Chondrocyte (in vitro differentiated cells): ENCODE data around the gene AHCY. TPM values are rescaled to one million over a fixed set of nuclear protein-coding genes. Genes with fewer than 3 reads are reported as not detected.

Source experiments
- DNase-seq: peaks from one replicate; pipeline ENCODE4 v3.0.0; 2021; ENCODE audit warnings: mixed read lengths, low spot score
- H3K27ac Mint-ChIP-seq: one replicate; pipeline ENCODE4 v1.8.0; 2021; ENCODE audit warnings: mild to moderate bottlenecking, moderate library complexity, mixed read lengths; ENCODE audit not compliant: unreplicated experiment
- H3K27me3 Mint-ChIP-seq: 2 replicates; pipeline ENCODE4 v1.8.0; 2021; ENCODE audit warnings: low read depth, mixed read lengths
- H3K36me3 Mint-ChIP-seq: 2 replicates; pipeline ENCODE4 v1.8.0; 2021; ENCODE audit warnings: low read depth, mixed read lengths
- H3K4me1 Mint-ChIP-seq: 2 replicates; pipeline ENCODE4 v1.8.0; 2021; ENCODE audit warnings: low read depth, mild to moderate bottlenecking, mixed read lengths
- H3K4me3 Mint-ChIP-seq: one replicate; pipeline ENCODE4 v1.8.0; 2021; ENCODE audit warnings: mild to moderate bottlenecking, moderate library complexity, mixed read lengths; ENCODE audit not compliant: unreplicated experiment
- H3K9me3 Mint-ChIP-seq: 2 replicates; pipeline ENCODE4 v1.8.0; 2021; ENCODE audit warnings: low read depth, mixed read lengths
- total RNA-seq: library from RNA; stranded (reverse); gene quantifications from 3 replicates; pipeline ENCODE4 v1.2.1, GENCODE V29; 2021
- TF ChIP-seq, protein P1 (sequence below): fragments of 200-600 bp; sonication (generic); IDR thresholded peaks from 2 replicates; pipeline ENCODE4 v1.5.0; 2021; ENCODE audit warnings: antibody characterized with exemption, mild to moderate bottlenecking, moderate library complexity

AHCY gene
- total RNA-seq, 1 donor from 2014 or later = 162 TPM

- no peak for DNase-seq
- Mint-ChIP-seq H3K9me3 (no peaks in the 10 kb centered on the region), H3K4me3 (no peak overlapping the region), H3K4me1 (no peaks in the 10 kb centered on the region), H3K27me3 (no peaks in the 10 kb centered on the region), H3K36me3 (peaks cover 56% of the 10 kb centered on the region), H3K27ac (no peak overlapping the region)
- TF ChIP-seq, protein P1, sequence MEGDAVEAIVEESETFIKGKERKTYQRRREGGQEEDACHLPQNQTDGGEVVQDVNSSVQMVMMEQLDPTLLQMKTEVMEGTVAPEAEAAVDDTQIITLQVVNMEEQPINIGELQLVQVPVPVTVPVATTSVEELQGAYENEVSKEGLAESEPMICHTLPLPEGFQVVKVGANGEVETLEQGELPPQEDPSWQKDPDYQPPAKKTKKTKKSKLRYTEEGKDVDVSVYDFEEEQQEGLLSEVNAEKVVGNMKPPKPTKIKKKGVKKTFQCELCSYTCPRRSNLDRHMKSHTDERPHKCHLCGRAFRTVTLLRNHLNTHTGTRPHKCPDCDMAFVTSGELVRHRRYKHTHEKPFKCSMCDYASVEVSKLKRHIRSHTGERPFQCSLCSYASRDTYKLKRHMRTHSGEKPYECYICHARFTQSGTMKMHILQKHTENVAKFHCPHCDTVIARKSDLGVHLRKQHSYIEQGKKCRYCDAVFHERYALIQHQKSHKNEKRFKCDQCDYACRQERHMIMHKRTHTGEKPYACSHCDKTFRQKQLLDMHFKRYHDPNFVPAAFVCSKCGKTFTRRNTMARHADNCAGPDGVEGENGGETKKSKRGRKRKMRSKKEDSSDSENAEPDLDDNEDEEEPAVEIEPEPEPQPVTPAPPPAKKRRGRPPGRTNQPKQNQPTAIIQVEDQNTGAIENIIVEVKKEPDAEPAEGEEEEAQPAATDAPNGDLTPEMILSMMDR = no peak
Measured at GRCh38 chr20:34281177-34281576, 22.0 kb downstream of the AHCY start.

GRCh38 chr20:34274694-34275093 lies 28.5 kb downstream of the AHCY start:
- TF ChIP-seq, protein P1 = no peak
- peaks cover 17% of the 10 kb centered on the region for H3K4me1 Mint-ChIP-seq
- H3K36me3 Mint-ChIP-seq = peaks cover 31% of the 10 kb centered on the region
- DNase-seq = no peak
- H3K4me3 Mint-ChIP-seq = no peak overlapping the region
- no peaks in the 10 kb centered on the region for H3K27me3 Mint-ChIP-seq
- no peaks in the 10 kb centered on the region for H3K9me3 Mint-ChIP-seq
- H3K27ac Mint-ChIP-seq = no peak overlapping the region

DNA sequence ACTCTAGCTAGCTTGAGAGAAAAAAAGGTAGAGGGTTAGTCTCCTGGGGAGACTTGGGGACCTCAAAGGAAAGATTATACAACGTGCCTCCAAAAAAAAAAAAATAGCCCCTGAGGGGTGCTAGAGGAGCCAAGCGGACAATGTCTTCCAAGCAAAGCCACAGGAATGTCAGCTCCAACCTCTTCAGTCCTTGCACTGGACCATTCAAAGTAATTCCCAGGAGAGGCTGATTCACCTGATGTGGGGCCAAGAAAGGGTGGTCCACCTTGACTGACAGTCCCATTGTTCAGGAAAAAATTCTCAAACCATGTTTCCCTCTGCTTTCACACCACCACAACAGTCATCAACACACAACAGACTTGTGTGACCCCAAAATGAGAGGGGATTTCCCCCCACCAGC lies 31.2 kb downstream of the AHCY start:
- DNase-seq = no peak
- Mint-ChIP-seq H3K36me3 (peaks cover 16% of the 10 kb centered on the region), H3K4me3 (no peak overlapping the region), H3K27ac (peak overlapping the region; percentile 27), H3K9me3 (no peaks in the 10 kb centered on the region), H3K4me1 (peaks cover 21% of the 10 kb centered on the region), H3K27me3 (no peaks in the 10 kb centered on the region)
- TF ChIP-seq, protein P1 = no peak

- peaks cover 21% of the 10 kb centered on the region for H3K4me1 Mint-ChIP-seq
- TF ChIP-seq, protein P1 = no peak
- H3K27me3 Mint-ChIP-seq = no peaks in the 10 kb centered on the region
- H3K4me3 Mint-ChIP-seq = no peak overlapping the region
- H3K27ac Mint-ChIP-seq = no peak overlapping the region
- peaks cover 13% of the 10 kb centered on the region for H3K36me3 Mint-ChIP-seq
- no peaks in the 10 kb centered on the region for H3K9me3 Mint-ChIP-seq
- DNase-seq = no peak
Measured at GRCh38 chr20:34269996-34270627, 33.0 kb downstream of the AHCY start.

DNA sequence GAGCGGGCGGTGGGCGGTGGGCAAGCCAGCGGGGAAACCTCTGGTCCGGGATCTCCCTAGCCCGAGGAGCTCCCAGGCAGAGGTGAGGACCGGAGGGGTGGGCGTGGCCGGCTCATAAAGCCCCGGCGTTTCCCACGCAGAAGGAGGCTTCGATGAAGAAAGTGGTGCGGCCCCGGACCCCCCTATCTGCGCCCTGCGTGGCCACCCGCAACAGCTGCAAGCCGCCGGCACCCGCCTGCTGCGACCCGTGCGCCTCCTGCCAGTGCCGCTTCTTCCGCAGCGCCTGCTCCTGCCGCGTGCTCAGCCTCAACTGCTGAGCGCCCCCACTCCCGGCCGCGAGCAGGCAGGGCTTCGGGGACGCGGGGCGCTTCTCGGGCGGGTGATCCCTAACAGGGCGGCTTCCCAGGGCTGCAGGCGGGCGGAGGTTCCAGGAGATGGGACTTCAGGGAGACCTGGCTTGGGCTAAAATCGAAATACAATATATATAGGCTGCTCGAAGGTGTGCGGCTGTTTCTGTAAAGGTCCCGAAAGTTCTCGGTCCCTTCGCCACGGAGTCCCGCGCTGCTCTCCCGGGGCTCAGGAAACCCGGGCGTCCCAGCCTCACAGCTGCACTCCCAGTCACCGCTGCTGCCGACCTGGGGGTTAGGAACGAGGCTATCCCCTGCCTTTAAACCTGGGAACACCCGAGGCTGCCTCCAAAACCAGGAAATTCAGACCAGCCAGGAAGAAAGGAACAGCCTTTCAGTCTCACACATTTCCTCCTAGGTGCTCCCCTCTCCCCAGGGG lies 34.1 kb downstream of the AHCY start:
- Mint-ChIP-seq H3K4me3 (peak overlapping the region; percentile 68), H3K27me3 (no peaks in the 10 kb centered on the region), H3K27ac (peak overlapping the region; percentile 74), H3K36me3 (peaks cover 8% of the 10 kb centered on the region), H3K4me1 (peaks cover 21% of the 10 kb centered on the region), H3K9me3 (no peaks in the 10 kb centered on the region)
- TF ChIP-seq, protein P1 = no peak
- peak; percentile 84 for DNase-seq
